Measurements from ENCODE around the gene DHX40. TPM values are rescaled to one million over a fixed set of nuclear protein-coding genes. Genes with fewer than 3 reads are reported as not detected.
A peak's percentile ranks its signal among the peaks of the same experiment; 100 is the strongest.

DHX40 gene, protein sequence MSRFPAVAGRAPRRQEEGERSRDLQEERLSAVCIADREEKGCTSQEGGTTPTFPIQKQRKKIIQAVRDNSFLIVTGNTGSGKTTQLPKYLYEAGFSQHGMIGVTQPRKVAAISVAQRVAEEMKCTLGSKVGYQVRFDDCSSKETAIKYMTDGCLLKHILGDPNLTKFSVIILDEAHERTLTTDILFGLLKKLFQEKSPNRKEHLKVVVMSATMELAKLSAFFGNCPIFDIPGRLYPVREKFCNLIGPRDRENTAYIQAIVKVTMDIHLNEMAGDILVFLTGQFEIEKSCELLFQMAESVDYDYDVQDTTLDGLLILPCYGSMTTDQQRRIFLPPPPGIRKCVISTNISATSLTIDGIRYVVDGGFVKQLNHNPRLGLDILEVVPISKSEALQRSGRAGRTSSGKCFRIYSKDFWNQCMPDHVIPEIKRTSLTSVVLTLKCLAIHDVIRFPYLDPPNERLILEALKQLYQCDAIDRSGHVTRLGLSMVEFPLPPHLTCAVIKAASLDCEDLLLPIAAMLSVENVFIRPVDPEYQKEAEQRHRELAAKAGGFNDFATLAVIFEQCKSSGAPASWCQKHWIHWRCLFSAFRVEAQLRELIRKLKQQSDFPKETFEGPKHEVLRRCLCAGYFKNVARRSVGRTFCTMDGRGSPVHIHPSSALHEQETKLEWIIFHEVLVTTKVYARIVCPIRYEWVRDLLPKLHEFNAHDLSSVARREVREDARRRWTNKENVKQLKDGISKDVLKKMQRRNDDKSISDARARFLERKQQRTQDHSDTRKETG
- total RNA-seq (2022) (28.6 and 32.7 TPM in 2 replicates), Bru-seq, nascent RNA (percentile 62 among the genes with signal in this experiment), BruChase-seq, experiment 1, labeled RNA remaining after a 2-hour chase (percentile 67 among the genes with signal in this experiment), BruChase-seq, experiment 2, labeled RNA remaining after a 6-hour chase (percentile 80 among the genes with signal in this experiment)
- long read RNA-seq, transcript DHX40-201 (18 exons, 3,660 nt) = major isoform, 19 of 27 reads
- long read RNA-seq, partial matches to known transcripts = 2 of 27 reads
- long read RNA-seq, other reads (novel, unspliced or antisense) = 6 of 27 reads

GRCh38 chr17:59565171-59565958 is at the start of gene DHX40:
Gene DHX40 (plus strand): TSS chr17:59565610. CDS start chr17:59565672, 62 bp downstream.
- Histone ChIP-seq H3K27me3 (replicated peaks; ENCODE audit: control insufficient read depth, insufficient read depth, low read length) (no peaks in the 10 kb centered on the region), H3K4me1 (0 out of 2 replicates have a peak, but pooled peaks cover 5% of the 10 kb centered on the region), H3K9me3 (no peaks in the 10 kb centered on the region), H3K4me3 (ENCODE audit: low read depth, low read length) (peak within 1 kb of the TSS; percentile 80), H3K36me3 (ENCODE audit: control insufficient read depth, insufficient read depth, low read length) (no peaks in the 10 kb centered on the region)
- no peak for TF ChIP-seq CTCF (IDR thresholded peaks at IDR 0.05; ENCODE audit: insufficient read depth in 1 of 2, low read depth in 1 of 2, low read length in 1 of 2, severe bottlenecking in 1 of 2, unreplicated experiment in 1 of 2)
- no peaks in the 10 kb centered on the region for H3K9me3 Mint-ChIP-seq (ENCODE audit: unreplicated experiment)
- BruUV-seq (replicated peaks) = no TSS peak
- peaks cover 22% of the 10 kb centered on the region for H3K36me3 Mint-ChIP-seq (ENCODE audit: insufficient read depth, unreplicated experiment)
- no peaks in the 10 kb centered on the region for H3K27me3 Mint-ChIP-seq (ENCODE audit: insufficient read depth, unreplicated experiment)
- CTCF ChIA-PET = no interaction called here
- POLR2A ChIA-PET = interaction anchor here (0.6 to 0.7 kb wide), 3 partner anchors 39 to 135 kb away, joined by 3 to 8 read pairs (median 6); partner anchors contain the start of gene CLTC
- peak within 1 kb of the TSS; percentile 99 for H3K27ac Mint-ChIP-seq (ENCODE audit: unreplicated experiment)
- no peaks in the 10 kb centered on the region for H3K4me1 Mint-ChIP-seq (ENCODE audit: low read depth, unreplicated experiment)
- H3K4me3 Mint-ChIP-seq (ENCODE audit: unreplicated experiment) = peak within 1 kb of the TSS; percentile 99
- intact Hi-C loops (cut with micrococcal nuclease; ENCODE audit: unreplicated experiment) = loop anchor here (2.0 kb wide), 1 partner anchor 53 kb away; the partner anchor contains the start of gene CLTC
- peak; percentile 95 to 97 for DNase-seq

- H3K27ac Mint-ChIP-seq (ENCODE audit: unreplicated experiment) = no peak overlapping the region
- DNase-seq = no peak
- no peaks in the 10 kb centered on the region for H3K9me3 Mint-ChIP-seq (ENCODE audit: unreplicated experiment)
- intact Hi-C loops (cut with micrococcal nuclease; ENCODE audit: unreplicated experiment) = no loop called here
- H3K4me3 Mint-ChIP-seq (ENCODE audit: unreplicated experiment) = no peak overlapping the region
- no peaks in the 10 kb centered on the region for H3K36me3 Mint-ChIP-seq (ENCODE audit: insufficient read depth, unreplicated experiment)
- H3K4me1 Mint-ChIP-seq (ENCODE audit: low read depth, unreplicated experiment) = peaks cover 16% of the 10 kb centered on the region
- BruUV-seq (replicated peaks) = no TSS peak
- H3K27me3 Mint-ChIP-seq (ENCODE audit: insufficient read depth, unreplicated experiment) = peaks cover 4% of the 10 kb centered on the region
- Histone ChIP-seq H3K36me3 (ENCODE audit: control insufficient read depth, insufficient read depth, low read length) (no peaks in the 10 kb centered on the region), H3K4me1 (no peaks in the 10 kb centered on the region), H3K27me3 (replicated peaks; ENCODE audit: control insufficient read depth, insufficient read depth, low read length) (no peaks in the 10 kb centered on the region), H3K9me3 (no peaks in the 10 kb centered on the region), H3K4me3 (ENCODE audit: low read depth, low read length) (no peak overlapping the region)
- CTCF ChIA-PET = no interaction called here
- no peak for TF ChIP-seq CTCF (IDR thresholded peaks at IDR 0.05; ENCODE audit: insufficient read depth in 1 of 2, low read depth in 1 of 2, low read length in 1 of 2, severe bottlenecking in 1 of 2, unreplicated experiment in 1 of 2)
- POLR2A ChIA-PET = no interaction called here
These were observed 49.0 kb upstream of the DHX40 start for GRCh38 chr17:59516451-59516850.

Measured in Caco-2 (cell line).